ENCODE data around the gene MTUS2.

GRCh38 chr13:29545988-29546387 is 725.8 kb downstream of the MTUS2 start:
- TF ChIP-seq USF2 (CRISPR knock-in tag; IDR thresholded peaks at IDR 0.05) (no peak), ZNF197 (CRISPR knock-in tag; IDR thresholded peaks at IDR 0.05; ENCODE audit: low read depth) (no peak), REST (IDR thresholded peaks at IDR 0.05; ENCODE audit: borderline replicate concordance) (no peak), REST (CRISPR knock-in tag; IDR thresholded peaks at IDR 0.05; ENCODE audit: low read depth) (no peak), CHD7 (IDR thresholded peaks at IDR 0.05; ENCODE audit: low read depth, low read length) (no peak), ATF3 (IDR thresholded peaks at IDR 0.05) (no peak), ATF3 (CRISPR knock-in tag; conservative IDR thresholded peaks at IDR 0.05) (no peak), ELF1 (tag; IDR thresholded peaks at IDR 0.05) (no peak), RFX5 (IDR thresholded peaks at IDR 0.05; ENCODE audit: low read depth, low read length) (no peak), BRF2 (IDR thresholded peaks at IDR 0.05; ENCODE audit: borderline replicate concordance, insufficient read depth, insufficient read length) (no peak)

Measured in K562 (cell line).